Measurements from ENCODE around the gene HHAT. TPM values are rescaled to one million over a fixed set of nuclear protein-coding genes. Genes with fewer than 3 reads are reported as not detected.

The HHAT gene
- total RNA-seq, 4 donors from 2014 or later = 0.31 to 0.33 (median 0.33) TPM; not detected in 1

DNA sequence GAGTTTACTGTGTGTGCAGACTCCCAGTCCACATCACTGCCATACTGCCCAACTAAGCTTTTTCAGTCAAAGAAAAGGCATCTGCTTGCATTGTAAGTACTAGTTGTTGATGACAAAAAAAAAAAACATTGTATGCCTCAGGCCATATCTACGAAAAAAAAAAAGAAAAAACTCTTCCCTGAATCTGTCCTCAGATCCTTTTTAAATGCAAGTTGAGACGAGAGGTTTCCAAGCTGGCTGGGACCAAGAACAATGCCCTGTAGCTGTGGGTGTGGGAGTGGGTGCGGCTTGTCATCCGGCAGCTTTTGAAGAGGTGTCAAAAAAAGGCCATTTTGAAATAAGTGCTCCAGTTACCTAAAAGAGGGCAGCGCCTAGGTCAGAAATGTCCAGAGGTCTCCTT is 29.2 kb upstream of the HHAT start:
- TF ChIP-seq POLR2A (IDR thresholded peaks at IDR 0.05) = no peak
- TF ChIP-seq CTCF (IDR thresholded peaks at IDR 0.05 in 4 of 5, conservative IDR thresholded peaks at IDR 0.05 in 1 of 5) = no peak
- Histone ChIP-seq H3K4me1 (peaks cover 25 to 28% of the 10 kb centered on the region in 2 donors), H3K9me3 (no peaks in the 10 kb centered on the region), H3K27ac (no peak overlapping the region), H3K36me3 (no peaks in the 10 kb centered on the region), H3K4me3 (no peak overlapping the region), H3K27me3 (no peaks in the 10 kb centered on the region)
- intact Hi-C loops (cut with DNase I; ENCODE audit: low total_unique reads) = no loop called here
- ATAC-seq (no peak), DNase-seq (no peak)
- in situ Hi-C loops (cut with MboI; ENCODE audit: low sequenced_read_pairs in 4 of 4) = no loop called here

GRCh38 chr1:210300923-210301614 is 27.6 kb upstream of the HHAT start:
- in situ Hi-C loops (cut with MboI; ENCODE audit: low sequenced_read_pairs in 4 of 4) (loop anchor here (25.0 kb wide), 1 partner anchor 439 kb away; no protein-coding TSS in a partner anchor), intact Hi-C loops (cut with DNase I; ENCODE audit: low total_unique reads) (no loop called here)
- Histone ChIP-seq H3K27ac (no peak overlapping the region), H3K36me3 (no peaks in the 10 kb centered on the region), H3K27me3 (no peaks in the 10 kb centered on the region), H3K4me1 (peaks cover 25% of the 10 kb centered on the region in 2 donors), H3K4me3 (no peak overlapping the region), H3K9me3 (no peaks in the 10 kb centered on the region)
- no peak for ATAC-seq
- no peak for DNase-seq
- TF ChIP-seq POLR2A (IDR thresholded peaks at IDR 0.05) (no peak), CTCF (IDR thresholded peaks at IDR 0.05 in 4 of 5, conservative IDR thresholded peaks at IDR 0.05 in 1 of 5) (no peak)

GRCh38 chr1:210301615-210302000 is 27.1 kb upstream of the HHAT start:
- peaks cover 25% of the 10 kb centered on the region in 2 donors for H3K4me1 ChIP-seq
- in situ Hi-C loops (cut with MboI; ENCODE audit: low sequenced_read_pairs in 4 of 4) = loop anchor here (25.0 kb wide), 1 partner anchor 439 kb away; no protein-coding TSS in a partner anchor
- H3K27ac ChIP-seq = no peak overlapping the region
- intact Hi-C loops (cut with DNase I; ENCODE audit: low total_unique reads) = no loop called here
- peak in 1 of 2 donors; percentile 46 for ATAC-seq
- no peaks in the 10 kb centered on the region for H3K27me3 ChIP-seq
- no peaks in the 10 kb centered on the region for H3K9me3 ChIP-seq
- TF ChIP-seq POLR2A (IDR thresholded peaks at IDR 0.05) = no peak
- no peak for TF ChIP-seq CTCF (IDR thresholded peaks at IDR 0.05 in 4 of 5, conservative IDR thresholded peaks at IDR 0.05 in 1 of 5)
- no peaks in the 10 kb centered on the region for H3K36me3 ChIP-seq
- no peak overlapping the region for H3K4me3 ChIP-seq
- DNase-seq = no peak

GRCh38 chr1:210302501-210302900 is 26.2 kb upstream of the HHAT start:
- ATAC-seq = peak; percentile 92
- peak; percentile 55 to 86 for DNase-seq
- intact Hi-C loops (cut with DNase I; ENCODE audit: low total_unique reads) (no loop called here), in situ Hi-C loops (cut with MboI; ENCODE audit: low sequenced_read_pairs in 4 of 4) (loop anchor here (25.0 kb wide), 1 partner anchor 440 kb away; no protein-coding TSS in a partner anchor)
- Histone ChIP-seq H3K27ac (peak overlapping the region; percentile 20 to 64 (median 60)), H3K27me3 (no peaks in the 10 kb centered on the region), H3K36me3 (no peaks in the 10 kb centered on the region), H3K4me3 (no peak overlapping the region), H3K9me3 (no peaks in the 10 kb centered on the region), H3K4me1 (peaks cover 25% of the 10 kb centered on the region in 2 donors)
- TF ChIP-seq POLR2A (IDR thresholded peaks at IDR 0.05) = no peak
- TF ChIP-seq CTCF (IDR thresholded peaks at IDR 0.05 in 4 of 5, conservative IDR thresholded peaks at IDR 0.05 in 1 of 5) = no peak

Measured in gastrocnemius medialis (tissue), 4 donors.